ENCODE results near the gene TNC.

TNC gene

GRCh38 chr9:115117999-115118878, at the start of gene TNC:
TNC (minus strand) TSS chr9:115118157; CDS start chr9:115091018, 27,139 bp downstream.
- DNase-seq: peak; percentile 73

DNA sequence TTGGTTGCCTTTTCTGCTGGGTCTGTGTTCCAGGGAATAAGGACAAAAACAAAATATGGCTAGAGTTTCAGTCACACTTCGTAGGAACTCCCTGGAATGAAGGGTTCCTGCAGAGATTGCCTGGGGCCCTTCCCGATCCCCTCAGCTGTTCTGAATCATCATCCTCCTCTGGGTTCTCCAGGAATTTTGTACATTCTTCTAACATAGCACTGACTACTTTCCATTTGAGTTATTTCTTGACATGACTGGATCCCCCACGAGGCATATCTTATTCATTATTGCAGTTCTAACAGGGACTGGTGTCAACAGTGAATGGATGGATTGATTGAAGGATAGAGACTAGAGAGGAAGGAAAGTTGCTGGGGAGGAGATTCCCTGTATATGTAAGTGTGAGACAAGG, 49.2 kb upstream of the TNC start:
- peak; percentile 94 for DNase-seq

GRCh38 chr9:115165233-115165632, 47.3 kb upstream of the TNC start:
- DNase-seq: no peak

DNA sequence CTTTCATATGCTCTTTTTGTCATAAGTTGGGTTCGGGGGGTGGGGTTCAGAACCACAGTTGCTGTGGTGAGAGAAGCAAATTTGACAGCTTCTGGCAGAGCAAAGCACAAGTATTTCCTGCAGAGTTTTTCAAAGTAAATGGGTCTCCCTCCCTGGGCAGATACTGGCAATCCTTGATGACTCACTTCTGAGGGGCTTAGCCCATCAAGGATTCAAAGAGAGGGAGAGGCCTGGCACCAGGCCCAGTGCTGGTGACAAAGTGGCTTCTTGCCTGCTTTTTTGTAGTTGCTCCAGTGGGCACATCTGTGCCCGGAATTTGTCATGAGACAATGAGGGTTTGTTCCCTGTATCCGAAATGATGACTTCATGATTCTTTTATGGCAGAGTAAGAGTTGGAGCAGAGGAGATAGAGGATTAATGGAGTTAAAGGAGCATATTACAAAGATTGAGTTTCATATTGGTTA, 46.6 kb upstream of the TNC start:
- peak; percentile 31 for DNase-seq

- DNase-seq: no peak
Measured at GRCh38 chr9:115162946-115163345, 45.0 kb upstream of the TNC start.

DNA sequence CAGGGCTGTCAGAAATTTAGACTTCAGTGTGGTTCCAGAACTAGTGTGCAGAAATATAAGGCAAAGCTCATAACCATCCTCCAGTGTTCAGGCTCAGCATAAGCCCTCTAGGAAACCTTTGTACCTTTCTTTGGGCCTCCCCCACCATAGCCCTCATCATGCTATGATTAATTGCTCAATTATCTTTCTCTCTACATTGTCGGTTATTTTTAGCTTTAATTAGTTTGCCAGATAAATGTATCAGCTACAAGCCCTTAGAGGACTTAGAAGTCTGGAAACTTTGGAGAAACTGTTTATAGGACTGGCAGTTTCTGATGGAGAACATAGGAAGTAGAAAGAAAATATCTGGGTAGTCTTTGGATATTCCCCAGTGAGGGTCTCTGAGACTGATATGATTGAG, 43.5 kb upstream of the TNC start:
- no peak for DNase-seq

DNA sequence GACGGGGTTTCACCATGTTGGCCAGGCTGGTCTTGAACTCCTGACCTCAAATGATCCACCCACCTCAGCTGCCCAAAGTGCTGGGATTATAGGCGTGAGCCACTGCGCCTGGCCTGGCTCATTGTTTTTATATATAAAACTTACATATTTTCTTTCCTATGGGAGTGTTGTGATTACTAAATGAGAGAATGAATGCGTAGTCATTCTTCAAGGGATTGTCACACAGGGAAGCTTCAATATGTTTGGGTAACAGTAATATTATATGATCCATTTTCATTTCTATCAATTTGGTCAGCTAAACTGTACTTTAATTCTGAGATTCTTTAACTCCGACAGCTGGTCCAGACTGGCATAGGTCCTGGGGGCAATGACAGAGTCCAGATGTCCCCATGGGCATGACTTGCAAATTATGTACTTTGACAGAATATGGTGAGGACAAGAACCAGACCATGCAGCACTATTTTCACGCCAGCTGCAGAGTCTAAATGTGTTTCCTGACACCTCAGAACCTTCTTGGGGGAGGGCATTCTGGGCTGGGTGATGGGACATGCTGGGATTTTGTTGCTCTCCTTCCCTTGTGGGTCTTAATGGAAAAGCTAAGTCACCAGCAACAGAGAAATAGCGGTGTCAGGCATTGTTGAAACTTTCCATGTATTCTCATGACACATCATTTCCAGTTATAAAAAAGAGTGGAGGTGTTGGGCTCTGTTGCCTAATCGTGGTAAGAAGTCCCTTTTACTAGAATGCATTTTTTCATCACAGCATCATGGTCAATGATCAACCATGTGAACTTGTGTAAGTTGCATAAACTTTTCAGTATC, 40.9 kb upstream of the TNC start:
- no peak for DNase-seq

- peak; percentile 87 for DNase-seq
Measured at GRCh38 chr9:115157245-115157674, 39.3 kb upstream of the TNC start.

DNA sequence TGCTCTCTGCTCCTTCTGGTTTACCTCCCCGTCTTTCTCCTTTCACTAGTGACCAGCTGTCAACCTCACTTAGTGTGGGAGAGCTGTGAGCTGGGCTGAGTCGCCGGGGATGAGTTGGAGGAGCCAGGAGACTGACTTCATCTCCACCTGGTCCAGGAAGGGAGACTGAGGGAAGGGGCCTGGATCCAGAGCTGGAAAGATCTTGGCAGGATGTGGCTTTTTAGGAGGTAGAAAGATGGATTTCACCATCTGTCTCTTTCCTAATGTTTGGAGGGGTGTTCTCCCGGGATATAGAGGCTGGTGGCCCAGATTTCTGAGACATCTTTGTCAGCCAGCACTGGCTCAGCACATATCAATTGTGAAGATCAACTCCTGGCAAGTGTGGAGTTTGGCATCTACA, 37.1 kb upstream of the TNC start:
- DNase-seq: no peak

GRCh38 chr9:115154617-115155016, 36.7 kb upstream of the TNC start:
- no peak for DNase-seq

- no peak for DNase-seq
Measured at GRCh38 chr9:115152281-115152820, 34.4 kb upstream of the TNC start.

GRCh38 chr9:115148721-115149120, 30.8 kb upstream of the TNC start:
- DNase-seq: no peak

DNA sequence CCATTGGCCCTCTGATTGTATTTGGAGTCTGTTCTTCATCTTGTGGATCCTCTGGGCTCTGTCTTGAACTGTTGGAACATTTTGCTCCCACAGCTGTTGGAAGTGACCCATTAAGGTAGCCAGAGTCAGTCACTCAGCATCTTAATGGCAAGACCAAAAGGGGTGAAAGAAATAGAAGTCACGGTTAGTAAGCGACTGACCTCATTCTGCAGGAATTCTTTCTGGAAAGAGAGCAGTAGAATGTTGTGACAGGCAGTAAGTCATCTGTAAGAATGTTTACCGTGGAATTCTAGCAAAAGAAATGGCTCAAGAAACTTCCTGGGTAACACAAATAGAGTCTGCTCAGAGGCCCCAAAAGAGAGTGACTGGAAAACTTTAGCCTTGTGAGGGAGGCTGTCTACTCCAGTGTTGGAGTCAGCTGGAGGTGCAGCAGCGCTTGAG, 28.6 kb upstream of the TNC start:
- peak; percentile 94 for DNase-seq

GRCh38 chr9:115144706-115145105, 26.7 kb upstream of the TNC start:
- DNase-seq: no peak

GRCh38 chr9:115143689-115144088, 25.7 kb upstream of the TNC start:
- no peak for DNase-seq

DNA sequence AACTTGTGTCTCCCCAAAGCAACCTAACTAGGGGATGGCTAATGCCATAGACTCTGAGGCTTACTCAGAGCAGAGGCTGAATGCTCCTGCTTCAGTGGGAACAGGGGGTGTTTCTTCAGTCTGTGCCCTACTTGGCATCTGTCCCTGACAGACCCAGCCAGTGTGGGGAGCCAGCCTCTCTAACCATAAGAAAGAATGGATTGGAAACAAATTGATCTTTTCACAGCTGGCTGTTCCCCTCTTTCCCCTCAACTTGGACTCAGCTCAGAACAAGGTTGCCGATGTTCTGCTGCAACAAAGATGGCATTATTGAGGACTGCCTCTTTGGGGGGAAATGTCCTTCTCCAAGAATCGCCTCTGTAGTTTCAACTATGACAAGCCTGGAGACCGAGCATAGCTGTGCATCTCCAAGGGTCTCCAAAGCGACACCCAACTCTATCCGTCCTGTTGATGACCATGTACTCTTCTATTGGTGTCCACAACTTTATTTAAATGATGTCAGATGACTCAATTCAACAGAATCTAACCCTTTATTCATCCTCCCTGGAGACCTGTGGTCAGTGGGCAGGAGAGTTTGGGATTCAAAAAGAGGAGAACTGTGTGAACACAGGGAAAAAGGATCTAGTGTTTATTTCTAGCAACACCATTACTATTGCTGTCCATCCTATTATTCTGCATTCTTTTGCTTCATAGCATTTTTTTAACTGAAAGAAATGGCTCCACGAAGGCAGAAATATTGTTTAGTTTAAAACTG, 24.7 kb upstream of the TNC start:
- DNase-seq: no peak

DNA sequence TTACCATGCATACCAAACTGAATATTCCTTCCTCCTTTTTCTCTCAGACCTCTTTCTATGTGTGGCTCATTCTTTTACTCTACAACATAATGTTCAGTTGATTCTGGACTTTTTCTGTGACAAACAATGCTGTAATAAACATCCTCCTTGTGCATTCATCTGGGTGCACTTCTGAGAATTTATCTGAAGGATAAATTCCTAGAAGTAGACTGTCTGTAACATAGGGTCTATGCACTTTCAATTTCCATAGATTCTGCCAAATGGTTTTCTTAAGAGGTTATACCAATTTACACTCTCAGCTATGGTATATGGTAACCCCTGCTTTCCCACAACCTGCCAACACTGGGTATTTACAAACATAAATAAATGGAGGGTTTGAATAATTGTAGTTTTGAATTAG, 24.1 kb upstream of the TNC start:
- no peak for DNase-seq

DNA sequence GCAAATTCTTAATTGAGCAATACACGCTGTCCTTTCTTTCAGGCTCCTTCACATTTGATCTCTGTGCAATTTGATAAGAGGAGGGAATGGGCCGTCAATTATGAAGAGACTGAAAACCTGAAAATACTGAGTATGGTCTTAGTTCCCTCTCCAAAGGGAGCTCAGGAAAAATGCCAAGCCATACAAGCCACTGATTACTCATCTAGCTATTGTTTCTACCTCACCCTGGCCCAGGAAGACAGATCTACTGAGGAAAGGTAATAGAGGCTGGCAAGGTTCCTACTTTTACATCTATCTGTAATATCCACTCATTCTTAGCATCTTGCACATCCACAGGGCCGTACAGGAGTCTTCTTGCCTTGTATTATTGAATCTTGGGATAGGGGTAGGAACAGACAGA, 23.7 kb upstream of the TNC start:
- DNase-seq: no peak

DNA sequence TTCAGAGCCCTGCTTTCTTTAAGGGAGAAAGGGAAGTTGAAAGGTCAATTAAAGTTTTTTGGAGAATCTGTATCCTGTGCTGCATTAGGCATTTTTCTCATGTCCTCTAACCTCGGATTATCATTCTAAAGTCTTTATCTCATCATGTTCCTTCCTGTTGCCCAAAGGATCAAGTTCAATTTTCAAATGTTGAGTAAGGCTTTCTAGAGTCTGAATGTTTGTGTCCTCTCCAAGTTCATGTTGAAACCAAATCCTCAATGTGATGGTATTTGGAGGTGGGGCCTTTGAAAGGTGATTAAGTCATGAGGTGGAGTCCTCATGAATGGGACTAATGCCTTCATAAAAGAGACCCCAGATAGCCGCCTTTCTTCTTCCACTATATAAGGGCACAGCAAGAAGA, 20.2 kb upstream of the TNC start:
- no peak for DNase-seq

- no peak for DNase-seq
Measured at GRCh38 chr9:115137526-115137925, 19.6 kb upstream of the TNC start.

DNA sequence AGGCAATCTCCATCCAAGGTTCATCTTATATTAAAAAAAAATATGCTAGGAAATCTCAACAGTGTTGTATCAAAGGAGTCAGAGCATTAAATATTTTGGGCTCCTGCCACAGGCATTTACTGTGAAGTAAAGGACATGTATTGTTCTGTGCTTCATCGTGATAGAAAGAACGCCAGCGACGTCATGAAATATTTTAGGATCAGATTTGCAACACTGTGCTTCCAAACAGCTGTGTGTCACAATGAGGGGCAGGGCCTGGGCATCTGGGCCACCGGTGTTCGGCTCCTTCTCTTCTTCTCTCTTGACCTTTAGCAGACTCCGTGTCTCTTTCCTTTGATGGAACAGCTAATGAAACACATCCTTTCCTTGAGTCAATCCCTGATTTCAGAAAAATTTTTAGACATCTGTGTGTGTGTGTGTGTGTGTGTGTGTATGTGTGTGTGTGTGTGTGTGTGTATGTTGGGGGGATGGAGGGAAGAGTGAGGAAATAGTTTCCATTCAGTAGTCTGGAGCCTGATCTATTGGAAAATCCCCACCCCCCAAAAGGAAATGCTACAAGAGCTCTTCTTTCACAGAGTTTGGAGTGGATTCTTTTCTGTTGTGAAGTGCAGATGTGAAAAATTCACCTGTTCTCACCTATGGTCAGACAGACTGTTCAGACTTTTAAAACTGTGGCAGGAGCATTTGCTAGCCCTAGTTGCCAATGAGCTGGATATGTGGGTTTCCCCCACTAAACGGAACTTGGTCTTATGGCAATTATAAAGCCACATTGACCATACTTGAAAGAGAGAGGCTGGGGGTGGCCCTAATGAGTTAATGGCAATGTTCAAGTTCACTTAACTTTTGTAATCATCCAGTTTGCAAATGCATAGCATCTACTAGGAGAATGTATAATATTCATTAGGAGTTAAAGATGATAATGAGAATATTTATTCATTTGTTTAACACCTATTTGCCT, 18.1 kb upstream of the TNC start:
- DNase-seq: no peak

- DNase-seq: no peak
Measured at GRCh38 chr9:115134941-115135340, 17.0 kb upstream of the TNC start.
